ENCODE measurements around the gene FMC1. TPM values are rescaled to one million over a fixed set of nuclear protein-coding genes. Genes with fewer than 3 reads are reported as not detected.
"Not testable (repeated sequence)": the region's sequence is repeated elsewhere in the genome, so short reads cannot be mapped to it uniquely, and the experiment has no call there.

The FMC1 gene, protein sequence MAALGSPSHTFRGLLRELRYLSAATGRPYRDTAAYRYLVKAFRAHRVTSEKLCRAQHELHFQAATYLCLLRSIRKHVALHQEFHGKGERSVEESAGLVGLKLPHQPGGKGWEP
- 24.7 and 32.6 TPM in 2 replicates for total RNA-seq (2014; rRNA removed; shearing (Covaris generic))

DNA sequence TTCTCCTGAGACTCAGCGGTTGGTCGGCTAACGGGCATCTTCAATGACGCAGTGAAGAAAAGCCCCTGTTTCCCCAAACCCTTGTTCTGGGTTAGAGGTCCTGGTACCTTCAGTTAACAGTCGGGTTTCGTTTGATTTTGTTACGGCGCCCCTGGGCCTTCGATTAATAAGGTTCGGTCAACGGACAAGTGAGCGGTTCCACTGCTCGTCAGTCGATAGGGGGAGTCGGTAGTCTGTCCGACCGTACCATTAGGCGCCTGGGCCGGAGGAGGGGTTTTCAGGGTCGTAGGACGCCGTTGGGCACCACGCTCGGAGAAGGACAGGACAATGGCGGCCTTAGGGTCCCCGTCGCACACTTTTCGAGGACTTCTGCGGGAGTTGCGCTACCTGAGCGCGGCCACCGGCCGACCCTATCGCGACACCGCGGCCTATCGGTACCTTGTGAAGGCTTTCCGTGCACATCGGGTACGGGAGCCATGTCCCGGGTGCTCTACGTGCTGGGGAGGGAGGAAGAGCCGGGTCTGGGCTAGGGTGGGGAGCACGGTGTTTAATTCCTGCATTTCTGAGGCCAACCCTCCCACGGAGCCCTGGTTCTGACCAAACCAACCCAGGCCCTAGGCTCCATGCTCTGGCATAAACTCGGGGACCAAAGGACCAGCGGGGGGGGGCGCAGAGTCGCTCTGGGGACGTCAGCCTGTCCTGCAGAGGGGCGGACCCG is at the start of gene FMC1:
Gene FMC1, plus strand, starts transcription at position 280 of the 718 bp plus-strand sequence. Its CDS starts 48 bp downstream, at position 328.
- H3K36me3 ChIP-seq (replicated peaks; ENCODE audit: control insufficient read depth, insufficient read depth, low read length), result peaks cover 1% of the 10 kb centered on the region; the same call in 1 of the 2 replicates
- H3K27me3 ChIP-seq (ENCODE audit: control insufficient read depth, insufficient read depth, low read length), result no peaks in the 10 kb centered on the region
- H3K4me3 ChIP-seq (ENCODE audit: insufficient read depth, low read depth, low read length), result peak within 1 kb of the TSS; percentile 96
- peak; percentile 90 for DNase-seq

DNA sequence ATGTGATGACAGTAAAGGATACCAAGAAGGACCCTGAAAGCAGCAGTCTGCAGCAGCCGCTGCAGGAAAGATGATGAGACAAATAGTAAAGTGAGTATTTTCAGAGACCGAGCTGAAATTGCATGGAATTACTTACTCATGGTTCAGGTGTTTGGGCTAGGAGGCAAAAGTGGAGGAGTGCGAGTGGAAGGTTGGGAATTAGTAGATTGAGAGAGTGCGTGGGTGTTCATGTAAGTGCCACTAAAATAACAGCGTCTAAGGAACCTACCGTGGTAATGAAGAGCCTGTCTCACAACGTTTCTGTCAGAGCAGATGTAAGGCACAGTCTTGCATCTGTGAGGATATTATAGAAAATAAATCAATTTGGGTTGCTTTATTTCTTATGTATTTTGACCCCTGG is 48.3 kb upstream of the FMC1 start:
- H3K36me3 ChIP-seq (replicated peaks; ENCODE audit: control insufficient read depth, insufficient read depth, low read length), result peaks cover 1% of the 10 kb centered on the region; the same call in 1 of the 2 replicates
- DNase-seq, result no peak
- H3K4me3 ChIP-seq (ENCODE audit: insufficient read depth, low read depth, low read length), result no peak overlapping the region
- no peaks in the 10 kb centered on the region for H3K27me3 ChIP-seq (ENCODE audit: control insufficient read depth, insufficient read depth, low read length)

DNA sequence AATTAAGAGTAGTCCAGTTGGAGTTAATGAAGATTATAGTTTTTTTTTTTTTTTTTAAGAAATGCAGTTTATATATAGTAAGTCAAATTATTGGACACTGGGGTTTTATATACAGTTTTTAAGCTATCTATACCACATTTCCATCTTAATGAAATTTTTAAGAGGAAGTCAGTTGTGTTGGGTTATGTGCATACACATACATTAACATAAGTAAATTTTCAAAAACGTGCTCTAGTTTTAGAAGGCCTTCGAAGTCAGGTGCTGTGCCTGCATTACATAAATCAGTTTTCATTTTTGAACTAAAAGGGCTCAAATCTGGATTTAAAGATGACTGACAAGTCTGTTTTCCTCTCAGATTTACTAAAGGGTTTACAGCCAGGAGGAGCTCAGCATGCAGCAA is 47.6 kb upstream of the FMC1 start:
- Histone ChIP-seq H3K27me3 (ENCODE audit: control insufficient read depth, insufficient read depth, low read length) (no peaks in the 10 kb centered on the region), H3K4me3 (ENCODE audit: insufficient read depth, low read depth, low read length) (no peak overlapping the region), H3K36me3 (replicated peaks; ENCODE audit: control insufficient read depth, insufficient read depth, low read length) (peaks cover 1% of the 10 kb centered on the region; the same call in 1 of the 2 replicates)
- no peak for DNase-seq

DNA sequence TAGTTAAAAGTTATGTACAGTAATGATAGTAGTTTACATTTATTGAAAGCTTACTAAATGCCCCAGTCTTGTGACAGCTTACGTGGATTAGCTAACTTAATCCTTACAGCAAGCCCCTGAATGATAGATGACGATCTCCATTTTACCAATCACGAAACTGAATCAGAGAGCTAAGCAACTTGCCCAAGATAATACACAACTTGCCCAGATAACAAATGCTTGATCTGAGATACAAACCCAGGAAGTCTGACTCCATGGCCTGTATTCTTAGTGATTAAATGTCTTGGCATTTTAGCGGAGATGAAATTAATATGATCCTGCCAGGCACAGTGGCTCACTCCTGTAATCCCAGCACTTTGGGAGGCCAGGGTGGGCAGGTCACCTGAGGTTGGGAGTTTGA is 46.9 kb upstream of the FMC1 start:
- Histone ChIP-seq H3K27me3 (ENCODE audit: control insufficient read depth, insufficient read depth, low read length) (no peaks in the 10 kb centered on the region), H3K4me3 (ENCODE audit: insufficient read depth, low read depth, low read length) (no peak overlapping the region), H3K36me3 (replicated peaks; ENCODE audit: control insufficient read depth, insufficient read depth, low read length) (peaks cover 1% of the 10 kb centered on the region; the same call in 1 of the 2 replicates)
- no peak for DNase-seq

DNA sequence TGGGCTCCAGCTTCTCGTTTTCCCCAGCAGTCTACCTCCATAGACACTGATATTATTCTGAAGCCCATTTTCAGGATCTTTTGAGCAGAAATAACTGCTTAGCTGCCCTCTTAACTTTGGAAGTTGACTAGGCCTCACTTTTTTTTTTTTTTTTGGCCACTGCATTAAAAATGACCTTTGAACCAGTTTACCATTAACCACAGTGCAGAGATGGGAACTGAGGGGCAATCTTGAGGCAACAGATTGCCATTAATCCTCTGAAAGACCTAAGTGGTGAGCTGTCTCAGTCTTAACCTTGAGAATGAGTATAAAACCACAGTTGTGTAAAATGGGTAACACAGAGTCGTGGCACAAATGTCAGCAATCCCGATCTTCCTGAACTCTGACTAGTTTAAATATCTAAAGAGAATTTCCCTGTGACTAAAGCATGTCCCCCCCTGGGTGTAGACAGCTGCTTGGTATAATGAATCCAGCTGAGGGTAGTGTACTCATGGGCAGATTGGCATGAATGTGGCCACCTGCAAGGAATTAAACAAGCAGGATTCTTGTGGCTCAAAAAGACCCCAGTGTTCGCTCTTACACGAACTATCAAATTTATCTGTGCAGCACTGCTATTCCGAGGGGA is 46.1 kb upstream of the FMC1 start:
- Histone ChIP-seq H3K36me3 (replicated peaks; ENCODE audit: control insufficient read depth, insufficient read depth, low read length) (peaks cover 1% of the 10 kb centered on the region; the same call in 1 of the 2 replicates), H3K4me3 (ENCODE audit: insufficient read depth, low read depth, low read length) (no peak overlapping the region), H3K27me3 (ENCODE audit: control insufficient read depth, insufficient read depth, low read length) (no peaks in the 10 kb centered on the region)
- no peak for DNase-seq

DNA sequence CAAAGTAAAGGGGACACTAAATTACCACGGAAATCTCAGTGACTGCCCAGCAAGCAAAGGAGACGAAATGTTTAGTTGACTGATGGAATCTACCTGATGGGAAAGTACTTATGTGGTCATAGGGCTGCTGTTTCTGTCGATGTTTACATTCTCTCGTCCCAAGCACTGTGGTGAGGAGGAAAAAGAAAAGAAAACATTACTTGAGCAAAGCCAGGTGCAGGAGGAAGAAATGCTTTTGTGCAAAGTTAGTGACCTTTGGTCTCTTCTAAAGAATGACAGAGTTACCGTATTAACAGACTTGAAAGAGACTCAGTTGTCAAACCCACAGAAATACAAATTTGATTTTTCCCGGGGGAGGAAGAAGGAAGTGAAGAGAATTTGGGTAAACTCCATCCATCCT is 43.3 kb upstream of the FMC1 start:
- H3K4me3 ChIP-seq (ENCODE audit: insufficient read depth, low read depth, low read length), result no peak overlapping the region
- H3K27me3 ChIP-seq (ENCODE audit: control insufficient read depth, insufficient read depth, low read length), result no peaks in the 10 kb centered on the region
- peaks cover 1% of the 10 kb centered on the region for H3K36me3 ChIP-seq (replicated peaks; ENCODE audit: control insufficient read depth, insufficient read depth, low read length)
- no peak for DNase-seq

DNA sequence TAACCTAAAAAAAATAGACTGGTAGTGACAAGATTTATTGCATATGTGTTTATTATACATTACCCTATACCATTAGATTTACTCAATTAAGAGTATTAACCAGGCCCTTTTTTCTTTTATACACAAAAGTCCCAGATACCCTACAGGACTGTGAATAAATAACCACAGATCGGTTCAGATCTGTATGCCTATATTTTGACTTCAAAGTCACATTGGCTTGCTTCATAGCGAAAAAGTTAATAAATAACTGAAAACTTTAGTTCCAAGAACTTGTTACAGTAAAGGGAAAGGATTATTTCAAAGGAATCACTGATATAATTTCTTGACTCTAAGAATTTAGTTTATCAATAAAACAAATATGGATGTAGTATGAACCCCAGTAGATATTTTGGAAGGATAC is 41.8 kb upstream of the FMC1 start:
- DNase-seq, result no peak
- Histone ChIP-seq H3K27me3 (ENCODE audit: control insufficient read depth, insufficient read depth, low read length) (no peaks in the 10 kb centered on the region), H3K36me3 (replicated peaks; ENCODE audit: control insufficient read depth, insufficient read depth, low read length) (no peaks in the 10 kb centered on the region; the same call in none of the 2 replicates), H3K4me3 (ENCODE audit: insufficient read depth, low read depth, low read length) (no peak overlapping the region)

DNA sequence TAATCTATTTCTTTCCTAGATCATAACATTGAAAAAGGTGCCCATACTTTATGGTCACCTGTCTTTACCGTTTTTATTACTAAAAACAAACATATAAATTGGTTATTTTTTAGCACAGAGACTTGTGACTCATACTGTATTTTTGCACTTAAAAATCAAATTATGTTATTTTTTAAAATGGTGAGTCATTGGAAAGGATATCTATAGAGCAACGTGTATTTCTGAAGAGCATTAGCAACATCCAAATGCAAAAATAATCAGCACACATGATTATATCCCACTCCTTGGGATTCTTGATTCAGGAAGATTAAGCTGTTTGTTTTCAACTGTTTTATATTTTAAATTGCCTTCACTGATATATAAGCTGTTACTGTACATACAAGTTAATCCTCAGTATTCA is 40.7 kb upstream of the FMC1 start:
- no peaks in the 10 kb centered on the region; the same call in none of the 2 replicates for H3K36me3 ChIP-seq (replicated peaks; ENCODE audit: control insufficient read depth, insufficient read depth, low read length)
- no peak overlapping the region for H3K4me3 ChIP-seq (ENCODE audit: insufficient read depth, low read depth, low read length)
- no peaks in the 10 kb centered on the region for H3K27me3 ChIP-seq (ENCODE audit: control insufficient read depth, insufficient read depth, low read length)
- no peak for DNase-seq

DNA sequence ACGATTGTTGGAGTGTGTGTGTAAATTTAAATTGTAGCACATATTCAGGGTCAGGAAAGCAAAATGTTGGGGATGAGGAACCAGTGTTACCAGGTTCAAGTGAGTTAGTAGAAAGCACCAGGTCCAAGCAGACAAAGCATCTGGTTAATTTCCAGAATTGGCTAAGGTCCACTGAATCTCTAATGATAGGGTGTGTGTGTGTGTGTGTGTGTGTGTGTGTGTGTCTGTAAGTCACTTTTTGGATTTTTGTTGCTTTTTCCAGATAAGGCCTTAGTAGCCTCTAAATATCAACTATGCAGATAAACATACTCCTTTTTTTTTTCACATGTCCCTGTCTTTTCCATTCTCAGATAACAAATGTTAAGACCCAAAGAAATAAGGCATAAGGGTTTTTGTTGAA is 36.6 kb upstream of the FMC1 start:
- H3K4me3 ChIP-seq (ENCODE audit: insufficient read depth, low read depth, low read length), result no peak overlapping the region
- no peaks in the 10 kb centered on the region for H3K27me3 ChIP-seq (ENCODE audit: control insufficient read depth, insufficient read depth, low read length)
- no peak for DNase-seq
- no peaks in the 10 kb centered on the region; the same call in 1 of the 2 replicates for H3K36me3 ChIP-seq (replicated peaks; ENCODE audit: control insufficient read depth, insufficient read depth, low read length)

DNA sequence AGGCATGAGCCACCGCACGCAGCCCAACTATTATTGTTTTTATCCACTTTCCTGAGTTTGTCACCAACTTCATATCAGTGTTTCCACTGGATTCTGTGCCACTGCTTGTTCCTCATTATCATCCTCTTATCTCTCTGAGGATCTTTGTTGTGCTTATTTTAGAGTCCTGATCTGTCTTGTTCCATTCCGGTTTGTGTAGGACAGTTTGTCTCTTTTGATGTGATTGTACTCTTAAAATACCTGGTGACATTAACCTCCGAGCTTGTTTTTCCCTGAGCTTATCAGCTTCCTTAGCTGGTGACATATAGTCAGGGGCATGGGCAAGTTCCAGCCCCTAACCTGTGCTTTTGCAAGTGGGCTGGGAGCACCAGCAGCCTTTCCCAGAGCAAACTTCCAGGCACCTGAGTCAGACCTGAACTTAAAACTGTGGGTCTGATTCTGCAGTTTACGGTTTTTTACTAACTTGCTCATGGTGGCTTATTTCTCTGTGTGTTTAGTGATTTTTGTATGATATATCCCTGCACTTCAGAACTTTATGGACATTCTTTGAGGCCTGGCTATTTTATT is 23.1 kb upstream of the FMC1 start:
- DNase-seq, result no peak
- Histone ChIP-seq H3K27me3 (ENCODE audit: control insufficient read depth, insufficient read depth, low read length) (no peaks in the 10 kb centered on the region), H3K4me3 (ENCODE audit: insufficient read depth, low read depth, low read length) (no peak overlapping the region), H3K36me3 (replicated peaks; ENCODE audit: control insufficient read depth, insufficient read depth, low read length) (no peaks in the 10 kb centered on the region)

DNA sequence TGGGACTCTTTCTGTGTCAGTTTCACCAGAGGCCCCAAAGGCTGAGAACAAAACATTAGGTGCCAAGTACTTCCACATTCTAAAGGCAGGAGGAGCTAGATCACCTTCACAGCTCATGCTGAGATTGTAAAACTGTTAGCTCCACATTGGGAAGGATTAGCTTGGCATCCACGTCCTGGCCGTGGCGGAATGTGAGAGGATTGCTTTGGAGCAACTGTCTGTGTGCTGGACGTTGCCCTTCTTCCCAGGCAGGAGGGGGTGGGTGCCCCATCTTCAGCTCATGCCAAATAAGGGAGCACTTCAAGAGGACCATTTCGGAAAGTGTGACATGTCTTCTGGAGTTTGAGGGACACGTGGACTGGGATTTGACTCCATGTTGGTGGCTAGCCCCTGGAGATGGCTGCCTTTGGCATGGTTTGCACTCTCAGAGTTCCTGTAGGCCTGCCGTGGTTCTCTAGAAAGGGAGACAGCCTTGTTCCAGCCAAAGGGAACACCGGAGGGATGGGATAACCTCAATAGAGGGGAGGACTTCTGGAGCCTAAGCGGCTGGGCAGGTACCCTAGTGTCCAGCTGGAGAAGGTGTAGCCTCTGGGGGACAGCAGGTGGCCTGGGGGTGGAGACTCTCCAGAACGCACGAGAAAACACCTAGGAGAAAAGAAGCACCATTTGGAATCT is 19.9 kb upstream of the FMC1 start:
- DNase-seq, result peak; percentile 54
- Histone ChIP-seq H3K4me3 (ENCODE audit: insufficient read depth, low read depth, low read length) (no peak overlapping the region), H3K36me3 (replicated peaks; ENCODE audit: control insufficient read depth, insufficient read depth, low read length) (no peaks in the 10 kb centered on the region), H3K27me3 (ENCODE audit: control insufficient read depth, insufficient read depth, low read length) (no peaks in the 10 kb centered on the region)

DNA sequence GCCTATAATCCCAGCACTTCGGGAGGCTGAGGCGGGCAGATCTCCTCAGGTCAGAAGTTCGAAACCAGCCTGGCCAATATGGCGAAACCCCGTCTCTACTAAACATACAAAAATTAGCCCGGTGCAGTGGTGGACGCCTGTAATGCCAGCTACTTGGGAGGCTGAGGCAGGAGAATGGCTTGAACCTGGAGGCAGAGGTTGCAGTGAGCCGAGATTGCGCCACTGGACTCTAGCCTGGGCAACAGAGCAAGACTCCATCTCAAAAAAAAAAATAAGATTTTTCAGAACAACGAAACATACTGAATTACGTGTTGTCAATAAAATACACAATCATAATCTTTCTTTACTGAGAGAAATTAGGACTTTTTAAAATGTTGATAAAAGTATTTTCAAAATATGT is 16.4 kb upstream of the FMC1 start:
- DNase-seq; H3K36me3 ChIP-seq (replicated peaks; ENCODE audit: control insufficient read depth, insufficient read depth, low read length): not testable (repeated sequence)

DNA sequence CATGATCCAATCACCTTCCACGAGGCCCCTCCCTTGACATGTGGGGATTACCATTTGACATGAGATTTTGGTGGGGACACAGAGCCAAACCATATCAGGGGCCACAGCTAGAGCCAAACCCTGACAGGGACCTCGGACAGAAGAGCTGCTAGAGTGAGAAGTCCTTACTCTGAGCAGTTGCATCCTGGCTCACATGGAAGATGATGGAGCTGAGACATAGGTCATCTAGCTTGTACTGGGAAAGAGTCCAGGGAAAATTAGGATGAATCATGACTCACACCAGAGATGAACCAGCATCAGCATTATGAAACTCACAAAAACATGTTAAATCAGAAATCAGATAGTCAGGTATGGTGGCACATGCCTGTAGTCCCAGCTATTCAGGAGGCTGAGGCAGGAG is 12.8 kb upstream of the FMC1 start:
- no peaks in the 10 kb centered on the region for H3K36me3 ChIP-seq (replicated peaks; ENCODE audit: control insufficient read depth, insufficient read depth, low read length)
- no peaks in the 10 kb centered on the region for H3K27me3 ChIP-seq (ENCODE audit: control insufficient read depth, insufficient read depth, low read length)
- no peak overlapping the region for H3K4me3 ChIP-seq (ENCODE audit: insufficient read depth, low read depth, low read length)
- no peak for DNase-seq

More for the DNA sequence above, 16.4 kb upstream of the FMC1 start:
- not testable (repeated sequence) for H3K27me3 ChIP-seq (ENCODE audit: control insufficient read depth, insufficient read depth, low read length); H3K4me3 ChIP-seq (ENCODE audit: insufficient read depth, low read depth, low read length)

DNA sequence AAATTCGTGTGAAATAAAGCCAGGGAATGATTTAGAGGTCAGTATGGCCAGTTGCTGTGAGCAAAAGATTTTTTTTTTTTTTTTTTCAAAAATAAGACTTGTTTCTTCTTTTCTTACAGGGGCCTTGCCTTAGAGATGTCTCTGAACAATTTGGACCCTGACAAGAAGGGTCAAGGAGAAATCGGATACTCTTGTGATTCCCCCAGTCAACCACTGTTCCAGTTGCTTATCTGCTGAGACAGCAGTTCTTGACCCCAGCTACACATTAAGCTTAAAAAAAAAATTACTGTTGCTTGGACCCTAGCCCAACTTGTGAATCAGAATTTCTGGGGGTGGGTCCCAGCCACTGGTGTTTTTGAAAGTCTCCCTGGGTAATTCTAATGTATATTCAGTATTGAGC is 12.0 kb upstream of the FMC1 start:
- no peaks in the 10 kb centered on the region for H3K27me3 ChIP-seq (ENCODE audit: control insufficient read depth, insufficient read depth, low read length)
- no peak for DNase-seq
- no peaks in the 10 kb centered on the region for H3K36me3 ChIP-seq (replicated peaks; ENCODE audit: control insufficient read depth, insufficient read depth, low read length)
- H3K4me3 ChIP-seq (ENCODE audit: insufficient read depth, low read depth, low read length), result no peak overlapping the region
